ENCODE data around the gene MLH3.

GRCh38 chr14:75090353-75090752 is 39.1 kb upstream of the MLH3 start:
- TF ChIP-seq ZNF615 (CRISPR knock-in tag; IDR thresholded peaks at IDR 0.05; ENCODE audit: borderline replicate concordance): no peak
- TF ChIP-seq, protein P1, sequence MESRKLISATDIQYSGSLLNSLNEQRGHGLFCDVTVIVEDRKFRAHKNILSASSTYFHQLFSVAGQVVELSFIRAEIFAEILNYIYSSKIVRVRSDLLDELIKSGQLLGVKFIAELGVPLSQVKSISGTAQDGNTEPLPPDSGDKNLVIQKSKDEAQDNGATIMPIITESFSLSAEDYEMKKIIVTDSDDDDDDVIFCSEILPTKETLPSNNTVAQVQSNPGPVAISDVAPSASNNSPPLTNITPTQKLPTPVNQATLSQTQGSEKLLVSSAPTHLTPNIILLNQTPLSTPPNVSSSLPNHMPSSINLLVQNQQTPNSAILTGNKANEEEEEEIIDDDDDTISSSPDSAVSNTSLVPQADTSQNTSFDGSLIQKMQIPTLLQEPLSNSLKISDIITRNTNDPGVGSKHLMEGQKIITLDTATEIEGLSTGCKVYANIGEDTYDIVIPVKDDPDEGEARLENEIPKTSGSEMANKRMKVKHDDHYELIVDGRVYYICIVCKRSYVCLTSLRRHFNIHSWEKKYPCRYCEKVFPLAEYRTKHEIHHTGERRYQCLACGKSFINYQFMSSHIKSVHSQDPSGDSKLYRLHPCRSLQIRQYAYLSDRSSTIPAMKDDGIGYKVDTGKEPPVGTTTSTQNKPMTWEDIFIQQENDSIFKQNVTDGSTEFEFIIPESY (CRISPR knock-in tag; IDR thresholded peaks at IDR 0.05): no peak
- TF ChIP-seq HNRNPLL (IDR thresholded peaks at IDR 0.05; ENCODE audit: low read depth, low read length, poor library complexity, severe bottlenecking): no peak
- no peak for TF ChIP-seq FOSL2 (CRISPR knock-in tag; IDR thresholded peaks at IDR 0.05)
- no peak for TF ChIP-seq NR3C1 (CRISPR knock-in tag; IDR thresholded peaks at IDR 0.05)
- no peak for TF ChIP-seq MIXL1 (CRISPR knock-in tag; IDR thresholded peaks at IDR 0.05)
- no peak for TF ChIP-seq RBAK (CRISPR knock-in tag; IDR thresholded peaks at IDR 0.05)
- TF ChIP-seq ZNF138 (CRISPR knock-in tag; IDR thresholded peaks at IDR 0.05; ENCODE audit: low read depth): no peak
- no peak for TF ChIP-seq ZNF431 (CRISPR knock-in tag; IDR thresholded peaks at IDR 0.05; ENCODE audit: borderline replicate concordance, low read depth)

All from HepG2 (cell line).